Body of pancreas (tissue), 4 donors: ENCODE measurements around the gene CYP2E1. TPM values are rescaled to one million over a fixed set of nuclear protein-coding genes. Genes with fewer than 3 reads are reported as not detected.
"Not testable (repeated sequence)": the region's sequence is repeated elsewhere in the genome, so short reads cannot be mapped to it uniquely, and the experiment has no call there.

ENCODE experiments used
- ATAC-seq: fragments of 150-250 bp; one replicate; pipeline ENCODE4 v1.9.1; 2016
- DNase-seq, 4 donors: peaks; one replicate each; pipeline ENCODE4 v3.0.0-alpha.2; 2019
- H3K27ac ChIP-seq, 4 donors: fragments of 200-600 bp; sonication (generic); 1 replicate in 3 of 4; 2 replicates in 1 of 4; pipeline versions ENCODE4 v1.5.1 to v1.6.1; 2016 to 2019; ENCODE audit warnings: mild to moderate bottlenecking in 1 of 4, mixed read lengths in 1 of 4, moderate library complexity in 1 of 4
- H3K27me3 ChIP-seq, 2 donors: fragments of 200-600 bp; sonication (generic); one replicate each; pipeline ENCODE4 v1.6.0; 2016; ENCODE audit warnings: mild to moderate bottlenecking in 1 of 2
- H3K36me3 ChIP-seq, 2 donors: fragments of 200-600 bp; sonication (generic); replicated peaks in 1 of 2; 2 replicates each; pipeline ENCODE4 v1.5.1; 2016; ENCODE audit warnings: low read depth in 2 of 2; ENCODE audit not compliant: insufficient read depth in 1 of 2
- H3K4me1 ChIP-seq: fragments of 200-600 bp; sonication (generic); one replicate; pipeline ENCODE4 v1.6.0; 2016
- H3K4me3 ChIP-seq, 2 donors: fragments of 200-600 bp; sonication (generic); 1 replicate in 1 of 2; 2 replicates in 1 of 2; pipeline ENCODE4 v1.5.1; 2016 to 2019
- H3K9me3 ChIP-seq, 3 donors: fragments of 200-600 bp; sonication (generic); 1 replicate in 2 of 3; 2 replicates in 1 of 3; pipeline ENCODE4 v1.5.1; 2016
- CTCF ChIP-seq, 7 experiments: fragments of 450-650 bp in 4 of 7; fragments of 200-600 bp in 3 of 7; sonication (generic) in 3 of 7; IDR thresholded peaks; one replicate each; pipeline ENCODE4 v1.5.1; 2016 to 2019; ENCODE audit warnings: antibody characterized with exemption in 7 of 7
- POLR2A ChIP-seq, 3 donors: fragments of 450-650 bp; IDR thresholded peaks; one replicate each; pipeline ENCODE4 v1.6.1; 2016; ENCODE audit warnings: antibody characterized with exemption in 3 of 3, mild to moderate bottlenecking in 2 of 3
- WGBS, 2 donors: methylation state at CpG; one replicate each; pipeline ENCODE4 v1.1.5; 2017; 5-methylcytosine and 5-hydroxymethylcytosine counted together
- intact Hi-C: fragments of 100-400 bp; cut with DNase I; formaldehyde crosslinking; loops from one replicate; pipeline ENCODE4 v1.15.1; 2023
- total RNA-seq, 2 donors: library from RNA; depleted of rRNA; stranded (reverse); fragments of >200 nt; gene quantifications; one replicate each; pipeline ENCODE4 v1.1.0, GENCODE V29; 2016

Gene CYP2E1
- total RNA-seq, 2 donors from 2014 or later: 3.9 to 18.1 TPM

GRCh38 chr10:133532871-133533270, 5.7 kb downstream of the CYP2E1 start:
- no peak overlapping the region for H3K27ac ChIP-seq
- no peaks in the 10 kb centered on the region for H3K9me3 ChIP-seq
- H3K4me1 ChIP-seq: peaks cover 20% of the 10 kb centered on the region
- H3K27me3 ChIP-seq: no peaks in the 10 kb centered on the region
- DNase-seq (no peak), ATAC-seq (no peak)
- intact Hi-C loops: no loop called here
- WGBS, 2 donors: 80 to 85% methylated on average over 5 to 7 of the region's 7 CpGs
- H3K4me3 ChIP-seq: no peak overlapping the region
- H3K36me3 ChIP-seq: no peaks in the 10 kb centered on the region
- no peak for TF ChIP-seq POLR2A (IDR thresholded peaks at IDR 0.05)
- TF ChIP-seq CTCF (IDR thresholded peaks at IDR 0.05): no peak

- Histone ChIP-seq H3K4me1 (peaks cover 6% of the 10 kb centered on the region), H3K36me3 (no peaks in the 10 kb centered on the region), H3K4me3 (no peak overlapping the region), H3K9me3 (no peaks in the 10 kb centered on the region), H3K27me3 (no peaks in the 10 kb centered on the region), H3K27ac (no peak overlapping the region)
- 80 to 88% methylated on average over 4 to 7 of the region's 7 CpGs for WGBS, 2 donors
- intact Hi-C loops: no loop called here
- ATAC-seq (no peak), DNase-seq (no peak)
- TF ChIP-seq CTCF (IDR thresholded peaks at IDR 0.05) (no peak), POLR2A (IDR thresholded peaks at IDR 0.05) (no peak)
Measured at GRCh38 chr10:133534417-133534816, 7.3 kb downstream of the CYP2E1 start.

DNA sequence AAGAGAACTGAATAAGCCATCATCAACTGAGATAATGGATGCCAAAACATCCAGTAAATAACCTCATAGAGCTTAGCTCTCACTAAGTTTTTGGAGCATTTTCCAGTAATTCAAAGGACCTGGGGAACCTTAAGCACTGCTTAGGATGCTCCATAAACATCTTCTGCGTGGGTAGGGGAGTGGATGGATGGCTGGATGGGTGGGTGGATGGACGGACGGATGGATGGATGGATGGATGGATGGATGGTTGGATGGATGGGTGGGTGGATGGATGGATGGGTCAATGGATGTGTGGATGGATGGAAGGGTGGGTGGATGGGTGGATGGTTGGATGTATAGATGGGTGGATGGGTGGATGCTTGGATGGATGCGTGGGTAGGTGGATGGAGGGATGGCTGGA, 9.0 kb downstream of the CYP2E1 start:
- 41 to 66% methylated on average over 3 to 4 of the region's 4 CpGs for WGBS, 2 donors
- H3K36me3 ChIP-seq: no peaks in the 10 kb centered on the region
- H3K4me3 ChIP-seq: no peak overlapping the region
- TF ChIP-seq CTCF (IDR thresholded peaks at IDR 0.05) (no peak), POLR2A (IDR thresholded peaks at IDR 0.05) (no peak)
- no peaks in the 10 kb centered on the region for H3K4me1 ChIP-seq
- DNase-seq: no peak
- no peaks in the 10 kb centered on the region for H3K9me3 ChIP-seq
- H3K27ac ChIP-seq: no peak overlapping the region
- H3K27me3 ChIP-seq: no peaks in the 10 kb centered on the region
- intact Hi-C loops: no loop called here
- ATAC-seq: no peak

DNA sequence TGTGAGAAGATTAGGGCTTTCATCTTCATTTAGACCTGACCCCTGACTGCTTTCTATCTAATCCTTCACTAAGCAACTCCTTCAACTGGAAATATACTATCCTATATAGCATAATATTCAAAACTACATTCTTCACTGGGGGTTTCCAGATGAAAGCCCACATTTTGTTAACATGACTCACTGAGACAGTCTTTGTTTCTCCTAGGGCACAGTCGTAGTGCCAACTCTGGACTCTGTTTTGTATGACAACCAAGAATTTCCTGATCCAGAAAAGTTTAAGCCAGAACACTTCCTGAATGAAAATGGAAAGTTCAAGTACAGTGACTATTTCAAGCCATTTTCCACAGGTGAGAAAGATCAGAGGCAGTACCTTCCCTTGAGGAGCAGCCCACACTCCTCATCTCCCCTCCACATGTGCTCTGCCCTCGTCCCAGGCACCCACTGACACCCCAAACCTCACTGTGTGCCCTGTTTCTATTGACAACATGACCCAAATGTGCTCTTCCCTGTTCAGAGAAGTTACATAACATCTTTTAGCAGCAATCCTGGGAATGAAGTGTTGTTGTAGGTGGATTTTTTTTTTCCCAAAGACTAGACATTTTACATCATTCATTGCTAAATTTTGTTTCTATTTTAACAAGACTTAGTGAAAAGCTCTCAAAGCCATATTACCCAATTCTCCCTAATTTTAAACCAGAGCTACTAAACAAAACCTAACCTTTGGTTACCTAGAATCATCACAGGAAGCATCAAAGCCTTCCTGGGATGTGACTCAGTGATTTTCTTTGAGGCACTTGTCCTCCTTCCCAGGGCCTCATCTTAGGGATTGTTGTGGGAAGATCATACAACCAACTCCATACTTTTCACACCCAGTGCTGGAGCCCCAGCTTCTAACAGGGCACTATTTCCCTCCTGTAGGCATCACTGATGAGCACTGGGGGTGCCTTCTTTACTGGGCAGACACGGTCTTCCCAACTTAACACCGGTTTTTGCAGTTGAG, 10.7 kb downstream of the CYP2E1 start:
- ATAC-seq: no peak
- Histone ChIP-seq H3K27ac (no peak overlapping the region), H3K27me3 (no peaks in the 10 kb centered on the region), H3K9me3 (no peaks in the 10 kb centered on the region), H3K36me3 (no peaks in the 10 kb centered on the region), H3K4me1 (no peaks in the 10 kb centered on the region), H3K4me3 (no peak overlapping the region)
- TF ChIP-seq CTCF (IDR thresholded peaks at IDR 0.05) (no peak), POLR2A (IDR thresholded peaks at IDR 0.05) (no peak)
- intact Hi-C loops: no loop called here
- DNase-seq: no peak
- 56 to 78% methylated on average over 4 of the region's 4 CpGs for WGBS, 2 donors

DNA sequence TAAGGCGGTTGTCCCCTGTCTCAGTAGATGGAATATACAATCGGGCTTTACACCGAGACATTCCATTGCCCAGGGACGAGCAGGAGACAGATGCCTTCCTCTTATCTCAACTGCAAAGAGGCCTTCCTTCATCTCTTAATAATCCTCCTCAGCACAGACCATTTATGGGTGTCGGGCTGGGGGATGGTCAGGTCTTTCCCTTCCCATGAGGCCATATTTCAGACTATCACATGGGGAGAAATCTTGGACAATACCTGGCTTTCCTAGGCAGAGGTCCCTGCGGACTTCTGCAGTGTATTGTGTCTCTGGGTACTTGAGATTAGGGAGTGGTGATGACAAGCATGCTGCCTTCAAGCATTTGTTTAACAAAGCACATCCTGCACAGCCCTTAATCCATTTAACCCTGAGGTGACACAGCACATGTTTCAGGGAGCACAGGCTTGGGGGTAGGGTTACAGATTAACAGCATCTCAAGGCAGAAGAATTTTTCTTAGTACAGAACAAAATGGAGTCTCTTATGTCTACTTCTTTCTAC, 14.3 kb downstream of the CYP2E1 start:
- ATAC-seq, H3K27ac ChIP-seq, intact Hi-C loops, H3K27me3 ChIP-seq, H3K36me3 ChIP-seq, H3K4me3 ChIP-seq, H3K4me1 ChIP-seq, H3K9me3 ChIP-seq, DNase-seq: not testable (repeated sequence)
- 74 to 84% methylated on average over 5 of the region's 6 CpGs for WGBS, 2 donors
